ENCODE data around the gene SMC5.
A peak's percentile ranks its signal among the peaks of the same experiment; 100 is the strongest.
"Not testable (repeated sequence)": the region's sequence is repeated elsewhere in the genome, so short reads cannot be mapped to it uniquely, and the experiment has no call there.

SMC5 gene

DNA sequence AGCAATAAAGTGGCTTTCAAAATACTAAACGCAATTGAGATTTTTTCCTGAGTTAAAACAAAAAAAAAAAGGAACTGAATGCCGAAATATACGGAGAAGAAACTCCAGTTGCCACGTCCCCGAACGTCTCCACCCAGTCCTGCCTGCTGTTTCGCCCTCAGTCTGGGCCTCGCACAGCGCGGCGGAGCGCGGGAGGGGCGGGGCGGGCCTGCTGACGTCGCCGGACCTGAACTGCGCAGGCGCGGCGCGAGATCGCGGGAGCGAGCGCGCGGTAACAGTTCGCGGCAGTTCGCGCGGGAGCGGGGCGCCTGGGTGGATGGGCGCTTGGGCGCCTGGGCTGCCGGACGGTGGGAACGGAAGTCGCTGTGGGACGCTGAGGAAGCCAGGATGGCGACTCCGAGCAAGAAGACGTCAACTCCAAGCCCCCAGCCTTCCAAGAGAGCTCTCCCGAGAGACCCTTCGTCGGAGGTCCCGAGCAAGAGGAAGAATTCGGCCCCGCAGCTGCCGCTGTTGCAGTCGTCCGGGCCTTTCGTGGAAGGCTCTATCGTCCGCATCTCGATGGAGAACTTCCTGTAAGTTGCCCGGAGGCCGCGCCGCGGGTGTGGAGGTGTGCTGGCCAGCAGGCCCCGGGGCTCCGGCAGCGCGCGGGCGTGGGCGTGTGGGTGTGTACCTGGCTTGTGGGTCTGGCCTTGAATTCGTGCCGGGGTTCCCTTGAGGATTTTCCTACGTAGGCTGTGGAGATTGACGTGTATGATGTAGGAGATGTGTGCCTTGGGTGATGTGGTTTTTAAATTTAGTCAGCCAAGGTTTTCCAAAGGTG, at the start of gene SMC5:
SMC5 (plus strand) TSS at position 287 of the 820 bp plus-strand sequence; CDS start at position 388, 101 bp downstream.
- peak; percentile 93 for DNase-seq

DNA sequence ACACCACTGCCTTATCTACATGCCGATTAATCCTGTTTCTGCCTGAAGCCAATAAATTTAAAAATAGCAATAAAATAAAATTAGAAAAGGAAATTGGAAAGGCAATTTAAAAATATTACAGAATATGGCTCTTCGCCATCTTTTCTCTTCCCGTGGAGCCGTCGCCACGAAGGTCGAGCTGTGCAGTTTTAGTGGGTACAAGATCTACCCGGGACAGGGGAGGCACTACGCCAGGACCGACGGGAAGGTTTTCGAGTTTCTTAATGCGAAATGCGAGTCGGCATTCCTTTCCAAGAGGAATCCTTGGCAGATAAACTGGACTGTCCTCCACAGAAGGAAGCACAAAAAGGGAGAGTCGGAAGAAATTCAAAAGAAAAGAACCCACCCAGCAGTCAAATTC, 41.7 kb upstream of the SMC5 start:
- DNase-seq, result no peak

DNA sequence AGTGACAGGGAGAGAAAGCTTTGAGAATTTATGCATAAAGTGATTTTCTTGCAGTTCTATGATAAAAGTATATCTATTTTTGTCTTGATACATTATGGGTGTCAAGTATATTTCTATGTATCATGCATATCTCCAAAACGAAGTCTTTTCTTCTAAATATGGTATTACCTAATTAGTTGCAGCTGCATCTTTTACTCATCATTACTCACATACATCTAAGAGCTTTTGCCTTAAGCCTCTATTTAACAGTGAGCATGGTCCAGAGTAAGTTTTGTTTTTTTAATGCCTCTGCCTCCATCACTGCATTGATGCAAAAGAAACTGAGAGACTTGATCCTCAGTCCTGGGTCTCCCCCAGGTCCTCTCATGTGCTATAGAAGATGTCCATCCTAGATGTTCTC, 40.0 kb upstream of the SMC5 start:
- DNase-seq, result no peak

DNA sequence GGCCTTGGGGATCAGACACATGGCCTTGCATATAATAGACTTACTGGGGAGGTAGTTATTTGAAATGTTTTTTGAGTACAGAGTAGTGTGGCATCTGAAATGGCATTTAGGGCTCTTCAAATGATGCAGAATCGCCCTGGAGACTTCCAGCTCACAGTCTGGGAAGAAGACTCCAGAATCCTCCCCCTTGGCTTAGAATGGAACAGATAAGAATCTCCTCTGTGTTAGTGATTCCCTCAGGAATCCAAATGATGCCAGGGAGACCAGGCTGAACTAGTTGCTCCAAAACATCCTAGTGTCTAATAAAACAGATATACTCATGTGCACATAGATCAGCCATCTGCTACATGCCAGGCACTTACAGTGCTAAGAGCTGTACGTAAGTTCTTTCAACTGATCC, 38.6 kb upstream of the SMC5 start:
- no peak for DNase-seq

DNA sequence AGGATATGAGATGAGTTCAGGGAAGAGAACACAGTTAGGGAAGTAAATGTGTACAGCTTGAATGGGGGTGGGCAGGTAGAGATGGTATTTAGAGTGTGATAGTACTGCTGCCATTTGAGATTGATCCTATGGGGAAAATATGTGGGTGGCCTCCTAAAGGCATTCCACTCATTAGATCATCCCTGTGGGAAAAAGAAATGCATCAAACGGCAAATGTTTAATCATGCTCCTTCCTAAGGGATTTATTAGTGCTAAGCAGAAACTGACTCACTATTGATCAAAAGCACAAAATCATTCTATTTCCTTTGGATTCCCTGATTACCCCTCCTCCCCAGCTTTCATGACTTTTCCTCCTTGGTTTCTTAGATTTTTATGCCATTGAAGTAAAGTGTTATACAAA, 36.4 kb upstream of the SMC5 start:
- no peak for DNase-seq

DNA sequence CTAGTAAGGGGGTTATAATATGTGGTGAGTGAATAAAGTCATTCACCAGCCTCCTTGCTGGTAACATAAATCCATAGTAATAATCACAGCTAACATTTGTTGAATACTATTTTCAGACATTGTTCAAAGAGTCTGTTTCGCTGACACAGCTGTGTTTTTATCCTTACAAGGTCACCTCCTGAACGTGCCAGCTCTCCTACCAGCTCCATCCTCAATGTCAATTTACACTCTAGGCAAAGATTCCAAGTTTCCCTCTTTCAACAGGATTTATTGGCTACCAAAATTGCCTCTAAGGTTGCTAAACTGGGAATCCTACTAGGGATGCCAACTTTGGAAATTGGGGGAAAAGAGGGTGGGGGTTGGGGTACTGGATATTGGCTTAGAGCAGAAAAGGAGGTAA, 30.7 kb upstream of the SMC5 start:
- DNase-seq, result no peak

DNA sequence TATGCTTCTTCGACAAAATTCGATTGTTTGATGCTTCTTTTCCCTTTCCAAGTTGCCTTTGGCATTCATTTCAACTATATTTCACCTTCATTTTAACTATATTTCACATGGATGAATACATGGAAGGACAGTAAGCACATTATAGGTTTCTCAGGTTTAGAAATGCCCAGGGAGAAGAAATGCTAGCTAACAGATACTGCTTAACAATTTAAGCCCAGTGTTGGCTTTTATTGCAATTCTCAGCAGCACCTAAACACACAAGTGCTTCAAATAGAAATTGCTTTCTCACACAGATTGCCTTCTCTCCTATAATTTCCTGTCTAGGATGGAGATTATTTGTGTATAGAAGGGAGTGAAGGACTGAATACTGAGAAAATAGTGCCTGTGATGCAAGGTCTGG, 30.2 kb upstream of the SMC5 start:
- no peak for DNase-seq

DNA sequence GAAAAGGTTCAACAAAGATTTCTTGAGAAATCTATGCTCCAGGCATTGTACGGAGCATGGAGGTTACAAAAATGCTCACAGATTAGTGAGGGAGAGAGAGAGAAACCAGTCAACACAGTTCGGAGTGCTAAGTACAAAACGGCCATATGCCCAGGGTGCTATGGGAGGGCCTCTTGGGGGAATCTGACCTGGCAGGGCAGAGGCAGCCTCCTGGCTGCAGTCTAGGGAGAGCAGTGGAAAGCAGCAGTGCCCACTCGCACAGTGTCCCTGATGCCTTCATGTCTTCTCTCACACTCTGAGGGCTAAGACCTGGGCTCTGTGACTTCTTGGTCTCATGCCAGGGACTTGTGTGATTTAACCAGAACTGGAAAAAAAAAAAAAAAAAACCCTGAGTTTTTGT, 29.8 kb upstream of the SMC5 start:
- DNase-seq, result no peak

DNA sequence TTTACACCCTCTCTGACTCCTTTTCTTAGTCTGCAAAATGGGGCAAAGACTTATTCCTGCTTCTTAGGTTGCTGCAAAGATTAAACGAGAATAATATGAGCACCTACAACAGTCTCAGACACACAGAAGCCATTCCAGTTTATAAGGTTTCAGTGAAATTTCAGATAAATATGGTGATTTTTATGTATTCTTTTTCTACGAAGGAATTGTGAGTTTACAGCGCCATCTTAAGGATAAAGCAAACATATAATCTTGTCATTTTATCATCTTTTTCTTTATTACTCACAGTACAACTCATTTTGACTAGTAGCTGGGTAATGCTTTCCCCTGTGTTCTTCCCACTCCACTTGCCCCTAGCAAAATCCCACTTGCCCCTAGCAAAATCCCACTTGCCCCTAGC, 29.2 kb upstream of the SMC5 start:
- DNase-seq, result no peak

DNA sequence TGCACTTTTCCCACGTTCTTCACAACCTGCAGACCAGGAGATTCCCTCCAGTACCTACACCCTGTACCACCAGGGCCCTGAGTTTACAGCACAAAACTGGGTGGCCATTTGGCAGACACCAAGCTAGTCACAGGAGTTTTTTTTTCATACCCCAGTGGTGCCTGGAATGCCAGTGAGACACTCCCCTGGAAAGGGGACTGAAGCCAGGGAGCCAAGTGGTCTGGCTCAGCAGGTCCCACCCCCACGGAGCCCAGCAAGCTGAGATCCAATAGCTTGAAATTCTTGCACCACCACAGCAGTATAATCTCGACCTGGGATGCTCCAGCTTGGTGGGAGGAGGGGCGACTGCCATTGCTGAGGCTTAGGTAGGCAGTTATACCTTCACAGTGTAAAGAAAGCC, 26.3 kb upstream of the SMC5 start:
- DNase-seq, result no peak

DNA sequence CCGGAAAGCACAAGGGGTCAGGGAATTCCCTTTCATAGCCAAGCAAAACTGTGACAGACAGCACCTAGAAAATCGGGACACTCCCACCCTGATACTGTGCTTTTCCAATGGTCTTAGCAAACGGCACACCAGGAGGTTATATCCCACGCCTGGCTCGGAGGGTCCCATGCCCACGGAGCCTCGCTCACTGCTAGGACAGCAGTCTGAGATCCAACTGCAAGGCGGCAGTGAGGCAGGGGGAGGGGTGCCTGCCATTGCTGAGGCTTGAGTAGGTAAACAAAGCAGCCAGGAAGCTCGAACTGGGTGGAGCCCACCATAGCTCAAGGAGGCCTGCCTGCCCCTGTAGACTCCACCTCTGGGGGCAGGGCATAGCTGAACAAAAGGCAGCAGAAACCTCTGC, 24.6 kb upstream of the SMC5 start:
- not testable (repeated sequence) for DNase-seq

DNA sequence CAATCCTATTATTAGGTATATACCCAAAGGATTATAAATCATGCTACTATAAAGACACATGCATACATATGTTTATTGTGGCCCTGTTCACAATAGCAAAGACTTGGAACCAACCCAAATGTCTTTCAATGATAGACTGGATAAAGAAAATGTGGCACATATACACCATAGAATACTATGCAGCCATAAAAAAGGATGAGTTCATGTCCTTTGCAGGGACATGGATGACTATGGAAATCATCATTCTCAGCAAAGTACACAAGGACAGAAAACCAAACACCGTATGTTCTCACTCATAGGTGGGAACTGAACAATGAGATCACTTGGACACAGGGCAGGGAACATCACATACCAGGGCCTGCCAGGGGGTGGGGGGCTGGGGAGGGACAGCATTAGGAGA, 12.8 kb upstream of the SMC5 start:
- not testable (repeated sequence) for DNase-seq

DNA sequence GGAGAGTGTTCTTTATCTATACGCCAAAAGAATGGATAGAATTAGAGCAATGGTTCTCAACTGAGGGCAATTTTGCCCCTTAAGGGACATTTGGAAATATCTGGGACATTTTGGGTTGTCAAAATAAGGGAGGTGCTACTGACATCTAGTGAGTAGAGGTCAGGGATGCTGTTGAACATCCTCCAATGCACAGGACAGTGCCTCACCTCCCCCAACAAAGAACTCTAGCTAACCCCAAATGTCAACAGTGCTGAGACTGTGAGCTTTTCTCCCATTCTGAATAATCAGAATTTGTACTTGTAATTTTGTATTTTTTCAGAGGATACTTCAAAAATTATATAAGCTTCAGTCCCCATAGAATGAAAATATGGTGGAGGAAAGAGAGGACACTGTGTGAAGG, 8.6 kb upstream of the SMC5 start:
- no peak for DNase-seq

DNA sequence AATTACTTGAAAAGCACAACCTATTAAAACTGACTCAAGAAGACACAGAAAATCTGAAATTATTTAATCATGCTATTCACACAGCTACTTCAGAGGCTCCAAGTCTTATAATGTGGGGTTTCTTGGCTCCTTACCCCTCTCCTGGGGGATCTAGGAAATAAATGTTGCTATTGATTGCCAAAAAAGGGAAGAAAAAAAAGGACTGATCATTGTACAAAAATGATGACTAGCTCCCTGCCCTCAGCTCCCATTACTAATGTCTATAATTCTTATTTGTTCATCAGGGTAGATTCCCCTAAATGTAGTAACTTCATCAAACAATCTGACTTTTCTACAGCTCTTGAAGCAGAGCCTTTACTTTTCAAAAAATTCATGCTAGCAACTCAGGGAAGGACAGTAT, 3.3 kb upstream of the SMC5 start:
- DNase-seq, result no peak

DNA sequence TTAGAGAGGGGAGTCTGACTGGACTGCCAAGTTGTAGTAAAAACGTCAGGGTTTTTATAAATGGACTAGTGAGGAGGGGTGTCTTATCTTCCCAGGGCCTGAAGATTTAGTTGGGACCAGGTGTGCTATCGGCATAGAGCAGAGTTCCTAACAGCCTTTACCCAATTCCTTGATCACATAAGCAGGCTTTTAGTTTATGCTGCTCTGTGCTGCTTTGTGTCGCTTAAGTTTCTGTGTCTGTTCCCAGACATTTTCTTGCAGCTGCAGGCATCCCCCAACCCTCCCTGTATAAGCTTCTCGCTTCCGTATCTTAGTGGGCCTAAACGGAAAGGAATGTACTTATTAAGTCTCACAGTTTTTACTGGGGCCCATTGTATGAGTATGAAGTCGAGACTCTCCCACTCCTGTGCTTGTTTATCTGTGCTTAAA, 2.6 kb upstream of the SMC5 start:
- no peak for DNase-seq

DNA sequence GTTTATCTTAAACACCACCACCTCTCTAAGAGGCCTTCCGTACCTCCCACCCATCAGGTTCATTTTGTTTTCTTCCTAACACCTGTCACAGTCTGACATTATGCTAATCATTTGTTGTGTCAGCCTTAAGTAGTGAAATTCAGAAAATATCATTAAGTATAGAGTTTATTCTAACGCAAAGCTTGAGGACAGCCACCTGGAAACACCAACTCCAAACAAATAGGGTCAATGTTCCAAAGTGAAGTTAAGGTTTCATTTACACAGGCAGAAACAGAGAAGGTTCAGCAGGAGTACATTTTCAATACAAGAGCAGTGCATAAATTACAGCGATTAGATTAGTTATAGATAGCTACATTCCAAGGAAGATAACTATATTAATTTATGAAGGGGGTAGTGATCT, 1.3 kb upstream of the SMC5 start:
- DNase-seq, result no peak

DNA sequence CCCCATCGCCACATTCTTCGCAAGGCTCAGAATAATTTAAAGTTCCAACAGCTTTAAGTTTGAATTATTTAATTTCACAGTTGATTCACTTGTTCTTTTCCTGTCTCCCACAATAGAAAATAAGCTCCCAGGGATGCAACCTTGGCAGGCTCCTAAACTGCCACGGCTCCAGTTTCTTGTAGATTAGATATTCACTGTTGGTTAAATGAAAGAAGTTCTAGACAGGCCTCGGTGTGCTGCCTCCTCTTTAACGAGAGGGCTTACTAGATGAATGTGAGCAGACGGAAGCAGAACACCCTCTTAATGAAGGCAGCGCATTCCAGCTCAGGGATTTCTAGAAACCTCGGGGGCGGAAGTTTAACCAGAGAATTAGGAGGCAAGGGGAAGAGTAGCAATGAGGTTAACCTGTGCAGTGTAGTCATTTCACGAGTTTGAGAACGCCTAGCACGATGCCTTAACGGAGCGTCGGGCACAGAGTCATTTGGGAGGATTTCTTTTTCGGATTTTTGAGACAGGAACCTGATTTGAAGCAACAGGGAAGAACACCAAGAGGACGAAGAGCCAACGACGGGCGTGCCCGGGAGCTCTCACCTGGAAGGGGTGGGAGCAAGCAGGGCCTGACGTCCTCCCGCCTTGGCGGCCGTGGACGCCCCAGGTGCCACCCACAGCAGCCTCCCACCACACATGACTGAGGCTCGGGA, 637 bp upstream of the SMC5 start:
- no peak for DNase-seq

DNA sequence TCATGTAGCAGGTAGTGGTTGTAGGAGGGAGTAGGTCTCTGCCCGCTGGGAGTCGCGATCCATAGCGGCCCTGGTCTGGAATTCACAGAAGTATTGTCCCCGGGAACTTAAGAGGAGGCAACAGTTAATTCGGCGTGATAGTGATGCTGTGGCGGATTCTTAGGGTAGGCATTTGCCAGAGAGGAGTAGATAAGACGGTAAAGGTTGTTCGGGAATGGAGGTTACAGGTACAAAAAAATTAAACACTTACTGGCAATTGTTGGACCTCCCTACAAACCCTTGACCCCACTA, 679 bp downstream of the SMC5 start:
- DNase-seq, result no peak

DNA sequence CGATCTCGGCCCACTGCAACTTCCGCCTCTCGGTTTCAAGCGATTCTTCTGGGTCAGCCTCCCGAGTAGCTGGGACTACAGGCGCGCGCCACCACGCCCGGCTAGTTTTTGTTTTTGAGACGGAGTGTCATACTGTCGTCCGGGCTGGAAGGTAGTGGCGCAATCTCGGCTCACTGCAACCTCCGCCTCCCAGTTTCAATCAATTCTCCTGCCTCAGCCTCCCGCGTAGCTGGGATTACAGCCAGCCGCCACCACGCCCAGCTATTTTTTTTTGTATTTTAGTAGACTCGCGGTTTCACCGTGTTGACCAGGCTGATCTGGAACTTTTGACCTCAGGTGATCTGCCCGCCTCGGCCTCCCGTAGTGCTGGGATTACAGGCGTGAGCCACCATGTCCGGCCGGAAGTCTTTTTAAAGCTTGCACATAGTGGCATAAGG, 1.2 kb downstream of the SMC5 start:
- DNase-seq, result no peak

DNA sequence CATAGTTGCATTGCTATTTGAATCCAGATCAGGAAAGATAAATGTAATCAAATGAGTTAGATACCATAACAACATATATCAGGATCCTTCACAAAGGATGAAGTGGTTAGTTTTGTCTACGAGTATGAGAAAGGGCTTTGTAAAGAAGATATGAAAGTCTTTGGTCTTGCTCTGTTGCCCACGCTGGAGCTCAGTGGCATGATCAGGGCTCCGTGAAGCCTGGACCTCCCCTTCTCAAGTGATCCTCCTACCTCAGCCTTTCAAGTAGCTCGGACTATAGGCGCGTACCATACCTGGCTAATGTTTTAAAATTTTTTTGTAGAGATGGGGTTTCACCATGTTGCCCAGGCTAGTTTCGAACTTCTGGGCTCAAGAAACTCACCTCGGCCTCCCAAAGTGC, 1.8 kb downstream of the SMC5 start:
- no peak for DNase-seq

DNA sequence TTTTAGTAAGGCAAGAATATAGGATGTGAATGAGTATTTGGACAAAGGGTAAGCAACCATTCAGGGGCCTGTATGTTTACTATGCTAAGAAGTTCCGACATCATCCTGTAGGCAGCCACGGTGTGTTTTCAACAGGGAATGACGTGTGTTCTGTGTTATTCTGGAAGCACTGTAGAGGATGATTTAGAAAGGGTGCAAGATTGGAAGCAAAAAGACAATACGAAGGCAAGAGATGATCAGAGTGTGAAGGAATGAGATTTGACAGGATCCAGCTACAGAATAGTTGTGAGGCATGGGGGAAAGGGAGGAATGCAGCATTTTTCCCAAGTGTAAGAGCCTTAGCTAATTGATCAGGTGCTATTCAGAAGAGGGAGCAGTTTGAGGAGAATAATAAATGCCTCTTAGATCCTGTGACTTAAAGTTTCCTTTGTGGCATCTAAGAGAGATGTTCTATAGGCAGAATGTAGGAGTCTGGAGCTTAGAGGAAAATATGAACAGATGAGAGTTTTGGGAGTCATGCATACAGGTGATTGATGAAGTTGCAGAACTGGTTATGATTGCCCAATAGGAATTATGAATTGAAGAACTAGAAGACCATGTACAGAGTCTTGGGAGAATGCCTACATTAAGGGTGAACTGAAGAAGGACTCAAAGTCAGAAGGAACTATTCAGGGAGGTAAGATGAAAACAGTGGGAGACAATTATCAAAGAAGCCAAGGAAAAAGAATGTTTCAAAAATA, 2.5 kb downstream of the SMC5 start:
- DNase-seq, result no peak

DNA sequence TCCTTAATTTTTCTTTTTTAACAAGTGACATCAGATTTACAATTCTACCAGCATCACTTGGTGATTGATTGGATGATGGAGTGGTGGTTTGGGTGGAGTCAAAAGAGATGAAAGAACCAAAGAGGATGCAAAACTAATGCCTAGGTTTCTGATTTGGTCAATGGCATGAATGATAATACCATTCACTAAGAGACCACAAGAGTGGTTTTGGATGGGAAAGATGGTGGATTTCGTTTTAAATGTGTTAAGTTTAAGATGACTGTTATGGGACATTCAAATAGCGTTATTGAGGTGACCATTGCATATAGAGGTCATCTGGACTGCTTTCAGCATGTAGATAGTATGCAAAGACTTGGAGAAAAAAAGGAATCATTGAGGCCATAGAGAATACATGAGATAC, 3.6 kb downstream of the SMC5 start:
- DNase-seq, result no peak

DNA sequence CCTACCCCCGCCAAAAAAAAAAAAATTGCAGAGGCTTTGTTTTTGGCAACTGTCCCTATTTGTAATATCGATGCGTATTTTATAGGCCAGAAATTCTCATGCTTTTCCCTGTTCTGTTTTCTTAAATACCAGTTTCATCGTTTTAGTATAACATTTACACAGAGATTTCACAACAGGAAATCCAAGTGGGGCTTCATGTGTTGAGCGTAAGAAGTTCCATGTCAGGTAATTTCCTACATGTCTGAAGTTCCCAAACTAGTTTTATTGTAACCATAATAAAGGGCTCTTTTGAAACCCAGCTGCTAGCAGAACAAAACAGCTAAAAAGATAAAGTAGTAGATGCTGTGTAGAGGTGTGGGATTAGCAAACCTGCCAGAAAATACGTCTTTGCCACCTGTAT, 4.2 kb downstream of the SMC5 start:
- DNase-seq, result peak; percentile 19

DNA sequence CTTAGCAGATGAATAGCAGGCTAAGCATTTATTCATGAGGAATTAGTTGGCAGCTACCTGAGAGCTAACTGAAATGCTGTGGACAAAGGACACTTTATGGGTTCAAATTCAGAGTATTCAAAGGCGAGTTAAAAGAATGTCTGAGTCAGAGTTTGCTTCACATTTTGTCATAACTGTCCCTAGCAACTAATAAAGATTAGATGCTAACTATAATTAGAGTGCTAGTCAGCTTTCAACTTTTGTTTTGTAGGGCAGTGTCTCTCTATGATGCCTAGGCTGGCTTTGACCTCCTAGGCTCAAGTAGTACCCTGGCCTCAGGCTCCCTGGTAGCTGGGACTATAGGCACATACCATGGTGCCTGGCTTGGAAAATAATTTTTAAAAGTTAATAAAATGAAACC, 4.6 kb downstream of the SMC5 start:
- no peak for DNase-seq
